Lung microvascular endothelial cell (primary cell): ENCODE results near the gene KCNH5. TPM values are rescaled to one million over a fixed set of nuclear protein-coding genes. Genes with fewer than 3 reads are reported as not detected.
"Not testable (repeated sequence)": the region's sequence is repeated elsewhere in the genome, so short reads cannot be mapped to it uniquely, and the experiment has no call there.

Source experiments
- DNase-seq, 2 donors: peaks; one replicate each; pipeline versions ENCODE4 v3.0.0 to v3.0.0-alpha.2; 2010; ENCODE audit warnings: low read depth in 2 of 2
- total RNA-seq: library from RNA; depleted of rRNA; stranded (reverse); fragments of >200 nt; gene quantifications from 2 replicates; pipeline ENCODE4 v1.2.1, GENCODE V29; 2014

KCNH5 gene
- total RNA-seq, 1 donor from 2014 or later, result not detected

DNA sequence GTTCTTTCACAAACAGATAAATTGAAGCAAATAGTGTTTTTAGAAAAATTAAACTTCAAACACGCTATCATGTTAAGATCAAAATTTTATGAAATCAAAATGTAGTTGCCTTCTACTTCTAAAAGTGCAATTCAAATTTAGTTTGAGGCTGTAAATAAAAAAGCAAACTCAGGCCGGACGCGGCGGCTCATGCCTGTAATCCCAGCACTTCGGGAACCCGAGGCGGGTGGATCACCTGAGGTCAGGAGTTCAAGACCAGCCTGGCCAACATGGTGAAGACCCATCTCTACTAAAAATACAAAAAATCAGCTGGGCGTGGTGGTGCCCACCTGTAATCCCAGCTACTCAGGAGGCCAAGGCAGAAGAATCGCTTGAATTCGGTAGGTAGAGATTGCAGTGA, 298.4 kb downstream of the KCNH5 start:
- DNase-seq, result not testable (repeated sequence)

GRCh38 chr14:62745496-62745895, 299.8 kb downstream of the KCNH5 start:
- DNase-seq, result no peak

DNA sequence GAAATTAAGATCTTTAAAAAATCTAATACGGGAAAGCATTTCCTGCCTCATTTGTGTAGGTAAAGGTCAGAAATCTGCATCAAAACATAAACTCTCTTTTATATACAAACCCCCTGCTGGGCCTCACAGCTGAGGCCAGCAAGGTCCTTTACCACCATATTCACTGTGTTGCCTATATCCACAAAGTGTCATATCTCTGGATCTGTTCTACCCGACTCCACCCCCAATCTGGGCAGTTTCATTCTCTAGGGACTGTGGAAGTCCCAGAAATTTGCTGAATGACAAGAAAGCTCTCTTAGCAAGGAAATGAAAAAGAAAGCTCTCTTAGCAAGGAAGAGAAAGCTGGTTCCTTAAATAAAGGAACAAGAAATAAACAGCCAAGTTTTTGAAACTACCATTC, 301.7 kb downstream of the KCNH5 start:
- no peak for DNase-seq

- no peak for DNase-seq
These were observed 302.1 kb downstream of the KCNH5 start for GRCh38 chr14:62743118-62743517.

GRCh38 chr14:62739647-62740046, 305.6 kb downstream of the KCNH5 start:
- DNase-seq, result no peak

- no peak for DNase-seq
These were observed 308.9 kb downstream of the KCNH5 start for GRCh38 chr14:62736048-62737043.

GRCh38 chr14:62734831-62735230, 310.4 kb downstream of the KCNH5 start:
- DNase-seq, result no peak

DNA sequence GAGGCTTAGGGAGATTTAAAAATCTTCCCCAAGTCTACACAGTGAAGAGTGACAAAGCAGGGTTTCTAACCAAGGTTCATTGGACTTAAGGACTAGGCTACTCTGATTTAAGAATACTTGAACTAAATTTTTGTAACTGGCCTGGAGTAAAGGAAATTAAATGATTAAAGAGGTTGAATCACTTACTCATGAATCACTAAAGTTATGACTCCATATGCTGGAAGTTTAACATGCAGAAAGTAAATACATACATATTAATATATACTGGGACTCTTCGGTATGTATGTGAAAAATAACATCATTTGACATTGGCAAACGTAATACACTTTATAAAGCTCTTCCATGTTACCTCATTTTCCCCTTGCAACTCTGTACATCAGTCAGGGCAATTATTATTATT, 322.9 kb downstream of the KCNH5 start:
- no peak for DNase-seq

DNA sequence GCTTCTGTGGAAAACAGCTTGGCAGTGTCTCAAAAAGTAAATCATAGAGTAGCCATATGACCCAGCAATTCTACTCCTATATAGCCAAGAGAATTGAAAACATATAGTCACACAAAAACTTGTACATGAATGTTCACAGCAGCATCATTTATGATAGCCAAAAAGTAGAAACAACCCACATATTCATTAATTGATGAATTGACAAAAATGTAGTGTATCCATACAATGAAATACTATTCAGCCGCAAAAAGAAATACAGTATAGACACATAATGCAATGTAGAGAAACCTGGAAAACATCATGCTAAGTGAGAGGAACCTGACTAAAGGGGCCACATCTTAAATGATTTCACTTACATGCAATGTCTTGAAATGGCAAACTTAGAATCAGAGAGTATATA, 326.6 kb downstream of the KCNH5 start:
- DNase-seq, result no peak

- DNase-seq, result no peak
These were observed 333.8 kb downstream of the KCNH5 start for GRCh38 chr14:62711351-62712023.

DNA sequence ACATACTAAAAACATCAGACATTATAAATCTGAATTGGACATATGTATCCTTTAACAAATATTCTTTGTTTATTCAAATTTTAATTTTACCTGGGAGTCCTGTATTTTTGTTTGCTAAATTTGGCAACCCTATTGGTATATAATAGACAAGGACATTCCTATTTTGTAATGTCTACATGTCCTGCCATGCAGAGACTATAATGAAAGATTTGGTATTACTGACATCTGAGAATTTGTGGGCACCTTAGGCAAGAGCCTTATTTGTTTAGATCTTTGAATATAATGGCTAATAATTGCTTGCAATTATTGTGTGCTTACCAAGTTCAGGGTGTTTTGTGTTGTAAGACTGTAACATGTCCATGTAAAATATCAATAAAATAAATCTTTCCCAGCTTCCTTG, 334.4 kb downstream of the KCNH5 start:
- DNase-seq, result no peak

- DNase-seq, result no peak
These were observed 335.5 kb downstream of the KCNH5 start for GRCh38 chr14:62709773-62710172.

DNA sequence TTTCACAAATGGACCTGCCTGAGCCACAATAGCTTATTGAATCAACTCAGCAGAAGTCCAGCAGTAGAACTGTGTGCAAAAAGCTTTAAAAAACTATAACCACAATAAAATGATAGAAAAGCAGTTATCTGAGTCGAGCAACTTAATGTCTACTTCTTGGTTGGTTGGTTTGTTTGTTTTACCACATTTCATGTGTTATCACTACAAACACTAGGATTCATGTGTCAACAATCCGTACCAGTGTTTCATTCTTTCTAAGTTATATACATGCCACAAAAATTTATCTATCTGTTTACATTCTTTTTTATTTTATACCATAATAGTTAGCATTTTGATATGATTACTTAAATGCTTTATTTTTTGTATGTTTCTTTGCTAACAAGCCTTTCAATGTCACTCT, 339.0 kb downstream of the KCNH5 start:
- no peak for DNase-seq

DNA sequence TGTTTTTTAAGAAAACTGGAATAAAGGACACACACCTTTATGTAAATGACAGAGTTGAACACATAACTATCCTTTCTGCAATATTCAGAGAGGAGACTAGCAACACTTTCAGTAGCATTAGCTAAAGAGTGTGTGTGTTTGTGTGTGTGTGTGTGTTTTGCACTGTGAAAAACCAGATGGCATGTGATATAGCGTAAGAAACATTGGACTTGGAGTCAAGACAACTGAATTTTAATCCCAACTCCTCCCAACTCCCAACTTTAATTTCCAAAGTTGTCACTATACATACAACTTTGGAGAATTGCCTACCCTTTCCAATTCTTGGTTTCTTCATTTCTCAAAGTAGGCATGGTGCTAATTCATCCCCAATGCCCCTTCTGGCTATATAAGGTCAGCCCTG, 347.8 kb downstream of the KCNH5 start:
- DNase-seq, result no peak

DNA sequence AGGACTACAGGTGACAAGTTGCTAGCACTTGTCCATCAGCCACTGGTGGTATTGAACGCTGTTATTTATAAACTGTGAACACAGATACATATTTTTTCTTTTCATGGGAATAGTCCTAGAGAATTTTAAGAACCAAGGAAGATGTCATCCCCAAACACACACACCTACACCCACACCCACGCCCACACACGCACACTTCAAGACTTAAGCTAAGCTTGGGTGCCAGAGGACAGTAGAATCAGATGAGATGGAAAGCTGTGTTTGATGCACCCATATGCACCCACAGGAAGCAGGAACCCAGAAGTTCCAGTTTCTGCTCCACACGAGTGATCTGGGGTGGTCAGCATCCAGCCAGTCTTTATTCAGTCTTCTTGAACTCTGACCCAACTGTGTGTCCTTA, 348.3 kb downstream of the KCNH5 start:
- DNase-seq, result no peak

GRCh38 chr14:62696331-62696924, 348.8 kb downstream of the KCNH5 start:
- no peak for DNase-seq

DNA sequence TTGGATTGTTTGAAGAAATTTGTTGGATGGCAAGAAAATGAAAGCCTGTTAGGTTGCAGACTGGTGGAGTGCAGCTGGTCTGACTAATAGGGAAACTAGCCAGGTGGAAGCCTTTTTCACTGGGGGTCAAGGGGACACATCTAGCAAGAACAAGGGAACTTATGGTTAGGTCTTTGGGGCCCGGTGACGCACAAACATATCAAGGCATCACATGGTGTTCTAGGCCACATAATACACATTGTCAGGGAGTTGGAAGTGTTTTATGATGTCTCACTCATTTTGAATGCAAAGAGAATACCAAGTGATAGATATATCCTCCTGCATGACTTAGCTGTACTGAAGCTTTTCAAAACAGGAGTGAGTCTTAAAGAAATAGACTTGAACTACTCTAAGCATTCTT, 351.2 kb downstream of the KCNH5 start:
- peak in 1 of 2 donors; percentile 8 for DNase-seq

GRCh38 chr14:62692490-62693106, 352.7 kb downstream of the KCNH5 start:
- DNase-seq, result no peak

DNA sequence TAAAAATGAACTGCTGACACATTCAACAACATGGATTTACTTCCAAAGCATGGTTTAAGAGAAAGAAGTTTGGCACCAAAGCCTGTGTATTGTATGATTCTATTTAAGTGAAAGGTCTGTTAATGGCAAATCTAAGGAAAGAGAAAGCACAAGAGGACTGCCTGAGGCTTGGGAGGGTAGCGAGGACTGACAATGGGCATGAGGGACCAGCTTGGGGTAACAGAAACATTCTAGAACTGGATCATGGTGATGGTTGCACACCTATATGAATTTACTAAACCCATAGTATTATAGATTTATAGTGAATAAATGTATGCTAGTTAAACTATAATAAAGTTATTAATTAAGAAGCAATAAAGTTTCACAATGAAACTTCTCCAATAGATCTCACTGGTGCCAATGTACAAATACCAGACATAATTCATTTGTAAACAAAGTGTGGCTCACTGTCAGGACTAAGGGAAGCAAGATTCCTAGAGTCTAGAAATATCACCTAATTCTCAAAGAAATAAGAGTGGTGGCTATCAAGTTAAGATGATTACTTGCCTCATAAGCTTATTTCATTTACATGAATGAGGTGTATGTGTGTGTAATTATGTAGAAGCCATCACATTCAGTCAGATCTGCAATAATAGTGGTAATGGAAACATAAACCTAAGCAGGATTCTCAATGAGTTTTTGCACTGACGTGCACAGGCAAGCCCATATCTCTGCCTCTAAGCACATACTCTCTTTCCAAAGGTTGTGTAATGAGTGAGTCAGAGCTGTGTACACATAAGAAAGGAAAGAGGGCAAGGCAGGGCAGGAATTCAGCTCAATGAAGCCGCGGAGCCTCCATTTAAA, 353.4 kb downstream of the KCNH5 start:
- peak; percentile 3 to 49 for DNase-seq

- DNase-seq, result no peak
These were observed 355.5 kb downstream of the KCNH5 start for GRCh38 chr14:62689733-62690132.

- DNase-seq, result no peak
These were observed 357.4 kb downstream of the KCNH5 start for GRCh38 chr14:62687818-62688217.
